ENCODE results near the gene TRABD2B. TPM values are rescaled to one million over a fixed set of nuclear protein-coding genes. Genes with fewer than 3 reads are reported as not detected.
A peak's percentile ranks its signal among the peaks of the same experiment; 100 is the strongest.

TRABD2B gene
- total RNA-seq, 1 donor = under 0.01 TPM

- H3K27ac ChIP-seq (ENCODE audit: low read depth, low read length) = no peak overlapping the region
- H2AFZ ChIP-seq (ENCODE audit: low read length) = no peak overlapping the region
- DNase-seq (ENCODE audit: insufficient read length, low spot score, missing footprints) = no peak
- H3K36me3 ChIP-seq (ENCODE audit: insufficient read depth, low read length) = no peaks in the 10 kb centered on the region
- no peak overlapping the region for H3K4me2 ChIP-seq (ENCODE audit: insufficient read depth, low read length)
- H3K4me3 ChIP-seq (ENCODE audit: insufficient read depth, low read length) = no peak overlapping the region
- no peaks in the 10 kb centered on the region for H3K27me3 ChIP-seq (ENCODE audit: insufficient read depth, low read length)
- no peaks in the 10 kb centered on the region for H3K79me2 ChIP-seq (ENCODE audit: insufficient read depth, low read length)
- no peaks in the 10 kb centered on the region for H4K20me1 ChIP-seq (ENCODE audit: insufficient read depth, low read length)
- no peaks in the 10 kb centered on the region for H3K9me3 ChIP-seq (ENCODE audit: low read depth, low read length)
- H3K4me1 ChIP-seq (ENCODE audit: insufficient read depth, low read length) = no peaks in the 10 kb centered on the region
- no peak for TF ChIP-seq CTCF (IDR thresholded peaks at IDR 0.05; ENCODE audit: extremely low read depth, low read depth, low read length)
These were observed 146.7 kb downstream of the TRABD2B start for GRCh38 chr1:47850451-47850850.

- no peaks in the 10 kb centered on the region for H3K36me3 ChIP-seq (ENCODE audit: insufficient read depth, low read length)
- H3K79me2 ChIP-seq (ENCODE audit: insufficient read depth, low read length) = no peaks in the 10 kb centered on the region
- no peak overlapping the region for H3K4me2 ChIP-seq (ENCODE audit: insufficient read depth, low read length)
- H2AFZ ChIP-seq (ENCODE audit: low read length) = no peak overlapping the region
- H3K27ac ChIP-seq (ENCODE audit: low read depth, low read length) = no peak overlapping the region
- no peaks in the 10 kb centered on the region for H4K20me1 ChIP-seq (ENCODE audit: insufficient read depth, low read length)
- H3K4me3 ChIP-seq (ENCODE audit: insufficient read depth, low read length) = no peak overlapping the region
- no peaks in the 10 kb centered on the region for H3K27me3 ChIP-seq (ENCODE audit: insufficient read depth, low read length)
- no peak for DNase-seq (ENCODE audit: insufficient read length, low spot score, missing footprints)
- no peaks in the 10 kb centered on the region for H3K4me1 ChIP-seq (ENCODE audit: insufficient read depth, low read length)
- H3K9me3 ChIP-seq (ENCODE audit: low read depth, low read length) = no peaks in the 10 kb centered on the region
- no peak for TF ChIP-seq CTCF (IDR thresholded peaks at IDR 0.05; ENCODE audit: extremely low read depth, low read depth, low read length)
These were observed 147.5 kb downstream of the TRABD2B start for GRCh38 chr1:47849591-47850261.

GRCh38 chr1:47849005-47849521 is 148.1 kb downstream of the TRABD2B start:
- H2AFZ ChIP-seq (ENCODE audit: low read length) = no peak overlapping the region
- DNase-seq (ENCODE audit: insufficient read length, low spot score, missing footprints) = no peak
- TF ChIP-seq CTCF (IDR thresholded peaks at IDR 0.05; ENCODE audit: extremely low read depth, low read depth, low read length) = no peak
- no peaks in the 10 kb centered on the region for H3K27me3 ChIP-seq (ENCODE audit: insufficient read depth, low read length)
- H3K4me1 ChIP-seq (ENCODE audit: insufficient read depth, low read length) = no peaks in the 10 kb centered on the region
- no peak overlapping the region for H3K4me3 ChIP-seq (ENCODE audit: insufficient read depth, low read length)
- no peak overlapping the region for H3K4me2 ChIP-seq (ENCODE audit: insufficient read depth, low read length)
- no peaks in the 10 kb centered on the region for H3K9me3 ChIP-seq (ENCODE audit: low read depth, low read length)
- no peaks in the 10 kb centered on the region for H4K20me1 ChIP-seq (ENCODE audit: insufficient read depth, low read length)
- H3K36me3 ChIP-seq (ENCODE audit: insufficient read depth, low read length) = no peaks in the 10 kb centered on the region
- no peak overlapping the region for H3K27ac ChIP-seq (ENCODE audit: low read depth, low read length)
- H3K79me2 ChIP-seq (ENCODE audit: insufficient read depth, low read length) = no peaks in the 10 kb centered on the region

- no peaks in the 10 kb centered on the region for H3K79me2 ChIP-seq (ENCODE audit: insufficient read depth, low read length)
- H3K27ac ChIP-seq (ENCODE audit: low read depth, low read length) = no peak overlapping the region
- no peaks in the 10 kb centered on the region for H3K9me3 ChIP-seq (ENCODE audit: low read depth, low read length)
- H3K36me3 ChIP-seq (ENCODE audit: insufficient read depth, low read length) = no peaks in the 10 kb centered on the region
- no peak overlapping the region for H3K4me3 ChIP-seq (ENCODE audit: insufficient read depth, low read length)
- H3K4me1 ChIP-seq (ENCODE audit: insufficient read depth, low read length) = no peaks in the 10 kb centered on the region
- peak; percentile 13 for DNase-seq (ENCODE audit: insufficient read length, low spot score, missing footprints)
- TF ChIP-seq CTCF (IDR thresholded peaks at IDR 0.05; ENCODE audit: extremely low read depth, low read depth, low read length) = no peak
- no peak overlapping the region for H2AFZ ChIP-seq (ENCODE audit: low read length)
- no peaks in the 10 kb centered on the region for H3K27me3 ChIP-seq (ENCODE audit: insufficient read depth, low read length)
- H3K4me2 ChIP-seq (ENCODE audit: insufficient read depth, low read length) = no peak overlapping the region
- no peaks in the 10 kb centered on the region for H4K20me1 ChIP-seq (ENCODE audit: insufficient read depth, low read length)
These were observed 149.4 kb downstream of the TRABD2B start for GRCh38 chr1:47847763-47848162.

Data from osteoblast (primary cell).